HepG2 (cell line): ENCODE results near the gene CYB561. TPM values are rescaled to one million over a fixed set of nuclear protein-coding genes. Genes with fewer than 3 reads are reported as not detected.

Experiments used
- ATAC-seq: fragments of 200-7000 bp; cut with Tn5 transposase; 3 replicates; pipeline ENCODE4 v1.9.1; 2020; ENCODE audit warnings: mild to moderate bottlenecking, moderate library complexity
- BruUV-seq: library from RNA; stranded (reverse); fragments of 400-500 nt; replicated peaks from 2 replicates; lab custom pipeline; 2021; lab: Mats Ljungman, UMichigan
- CTCF ChIA-PET: fragments of 300-600 bp; formaldehyde crosslinking; extraction: SDS; loops from one replicate; lab custom pipeline; 2021; ENCODE audit warnings: low total read pairs, inconsistent platforms, low intra/inter-chr PET ratio; lab: Yijun Ruan, JAX
- POLR2A ChIA-PET: fragments of 350-600 bp; sonication (Branson Sonifier 250); formaldehyde crosslinking; loops from one replicate; lab custom pipeline; 2020; ENCODE audit warnings: antibody characterized with exemption, inconsistent platforms; lab: Yijun Ruan, JAX
- DNase-seq: peaks from one replicate; pipeline ENCODE4 v3.0.0-alpha.2; 2015; ENCODE audit warnings: low spot score
- FAIRE-seq: peaks from 3 replicates; lab custom pipeline; 2011; peaks lifted over from hg19 to GRCh38; lab: Jason Lieb, UNC
- H2AFZ ChIP-seq: one replicate; pipeline ENCODE4 v1.6.1; 2011; ENCODE audit warnings: low read length, inconsistent platforms
- H3K27ac ChIP-seq: fragments of 300-600 bp; 3 replicates; pipeline ENCODE4 v1.8.0; 2011; ENCODE audit warnings: mixed run types, mild to moderate bottlenecking, mixed read lengths, low read length, inconsistent platforms; ENCODE audit not compliant: insufficient read depth; ENCODE audit errors: extremely low read length
- H3K27me3 ChIP-seq, 2 experiments: fragments of 200-600 bp in 1 of 2; 2 replicates in 1 of 2; 3 replicates in 1 of 2; pipeline versions ENCODE4 v1.6.0 to v1.8.0; 2011; ENCODE audit warnings: low read length in 2 of 2, mild to moderate bottlenecking in 2 of 2, moderate library complexity in 2 of 2, inconsistent platforms in 1 of 2; ENCODE audit not compliant: insufficient read depth in 2 of 2, control insufficient read depth in 1 of 2
- H3K36me3 ChIP-seq, 2 experiments: fragments of 200-600 bp in 1 of 2; replicated peaks in 1 of 2; 2 replicates in 1 of 2; 3 replicates in 1 of 2; pipeline versions ENCODE4 v1.5.1 to v1.8.0; 2011; ENCODE audit warnings: low read length in 2 of 2, inconsistent platforms in 1 of 2; ENCODE audit not compliant: insufficient read depth in 2 of 2, control insufficient read depth in 1 of 2
- H3K4me1 ChIP-seq: 2 replicates; pipeline ENCODE4 v1.5.1; 2012; ENCODE audit warnings: low read length, inconsistent platforms; ENCODE audit not compliant: insufficient read depth
- H3K4me2 ChIP-seq: 2 replicates; pipeline ENCODE4 v1.6.0; 2011; ENCODE audit warnings: low read depth, low read length, inconsistent platforms
- H3K4me3 ChIP-seq, 3 experiments: fragments of 200-600 bp in 1 of 3; sonication (generic), shearing (Covaris generic) in 1 of 3; replicated peaks in 1 of 3; 2 replicates each; pipeline ENCODE4 v1.5.1; 2011 to 2016; ENCODE audit warnings: low read length in 3 of 3, inconsistent platforms in 2 of 3, low read depth in 2 of 3, mild to moderate bottlenecking in 2 of 3, control low read depth in 1 of 3, mixed read lengths in 1 of 3; ENCODE audit not compliant: insufficient read depth in 1 of 3
- H3K79me2 ChIP-seq: one replicate; pipeline ENCODE4 v1.6.1; 2011; ENCODE audit warnings: low read length, inconsistent platforms; ENCODE audit not compliant: insufficient read depth
- H3K9ac ChIP-seq: 2 replicates; pipeline ENCODE4 v1.6.0; 2011; ENCODE audit warnings: mild to moderate bottlenecking, low read depth, low read length, inconsistent platforms; ENCODE audit not compliant: insufficient read depth
- H3K9me3 ChIP-seq: 2 replicates; pipeline ENCODE4 v1.5.1; 2012; ENCODE audit warnings: mild to moderate bottlenecking, low read length
- H4K20me1 ChIP-seq: 2 replicates; pipeline ENCODE4 v1.6.0; 2011; ENCODE audit warnings: inconsistent platforms, mild to moderate bottlenecking, low read length, moderate library complexity; ENCODE audit not compliant: insufficient read depth
- HDAC2 ChIP-seq: sonication (generic); formaldehyde crosslinking; IDR thresholded peaks from 2 replicates; pipeline ENCODE4 v1.4.0; 2020; ENCODE audit warnings: missing genetic modification reagents
- KDM5B ChIP-seq: sonication (generic); formaldehyde crosslinking; IDR thresholded peaks from 2 replicates; pipeline ENCODE4 v1.4.0; 2020; ENCODE audit warnings: missing genetic modification reagents, mild to moderate bottlenecking, borderline replicate concordance
- MAX ChIP-seq: IDR thresholded peaks from 2 replicates; pipeline ENCODE4 v1.6.1; 2012; ENCODE audit warnings: inconsistent platforms
- MTA1 ChIP-seq: sonication (generic); formaldehyde crosslinking; IDR thresholded peaks from 2 replicates; pipeline ENCODE4 v1.4.0; 2020; ENCODE audit warnings: missing genetic modification reagents, mild to moderate bottlenecking, borderline replicate concordance
- PITX1 ChIP-seq: sonication (generic); formaldehyde crosslinking; IDR thresholded peaks from 2 replicates; pipeline ENCODE4 v1.5.1; 2020; ENCODE audit warnings: mild to moderate bottlenecking, missing genetic modification reagents
- SNAPC5 ChIP-seq: sonication (generic); formaldehyde crosslinking; IDR thresholded peaks from 2 replicates; pipeline ENCODE4 v1.8.1; 2023; ENCODE audit warnings: mild to moderate bottlenecking, missing genetic modification reagents, borderline replicate concordance
- THAP9 ChIP-seq: sonication (generic); formaldehyde crosslinking; IDR thresholded peaks from 2 replicates; pipeline ENCODE4; 2020; ENCODE audit warnings: missing genetic modification reagents, mild to moderate bottlenecking, borderline replicate concordance
- ZNF501 ChIP-seq: sonication (generic); formaldehyde crosslinking; IDR thresholded peaks from 2 replicates; pipeline ENCODE4 v1.5.1; 2020; ENCODE audit warnings: mild to moderate bottlenecking, moderate library complexity, missing genetic modification reagents
- ZNF574 ChIP-seq: sonication (generic); formaldehyde crosslinking; IDR thresholded peaks from 2 replicates; pipeline ENCODE4 v1.4.0; 2020; ENCODE audit warnings: missing genetic modification reagents
- ZNF800 ChIP-seq: sonication (generic); formaldehyde crosslinking; IDR thresholded peaks from 2 replicates; pipeline ENCODE4 v1.4.0; 2020; ENCODE audit warnings: missing genetic modification reagents
- WGBS: methylation state at CpG from one replicate; pipeline ENCODE4 v1.1.6; 2017; ENCODE audit warnings: low lambda C conversion rate; 5-methylcytosine and 5-hydroxymethylcytosine counted together
- in situ Hi-C: cut with HindIII; loops from 2 replicates; pipeline ENCODE4 v1.10.0; 2017; ENCODE audit warnings: low pct_unique_long_range_greater_than_20kb; ENCODE audit not compliant: extremely low pct_ligation_motif_present
- intact Hi-C: fragments of 100-400 bp; cut with micrococcal nuclease; formaldehyde crosslinking; loops from one replicate; pipeline ENCODE4 v1.10.0; 2022; ENCODE audit not compliant: unreplicated experiment
- polyA plus RNA-seq, 8 experiments: library from polyadenylated mRNA; depleted of rRNA in 3 of 8; stranded (reverse) in 7 of 8; unstranded in 1 of 8; fragments of >200 nt; fragmentation: Illumina TruSeq in 4 of 8; extraction: Trizol in 4 of 8; gene quantifications; 2 replicates each; pipeline versions ENCODE4 v1.2.1 to v1.2.3, GENCODE V29; 2011 to 2016; ENCODE audit warnings: low read depth in 4 of 8, missing spikeins in 1 of 8, mixed read lengths in 1 of 8; ENCODE audit not compliant: insufficient read depth in 1 of 8
- total RNA-seq, 5 experiments: library from RNA; depleted of rRNA; stranded (reverse); fragments of >200 nt; fragmentation: Illumina TruSeq; extraction: Trizol; gene quantifications; 2 replicates each; pipeline ENCODE4 v1.2.3, GENCODE V29; 2016; ENCODE audit warnings: low read depth in 1 of 5

CYB561 gene
- total and polyA plus RNA-seq, 2 of the 13 experiments (the other 11 are each of a cell fraction or from before 2014, with no cell fraction given): 1.5 to 6.7 TPM

- peak; percentile 69 for TF ChIP-seq ZNF501
- TF ChIP-seq THAP9: no peak
- TF ChIP-seq HDAC2: no peak
Observed at GRCh38 chr17:63478814-63479494, 32.8 kb upstream of the CYB561 start (continued).

GRCh38 chr17:63477480-63478440 lies 31.7 kb upstream of the CYB561 start:
- Histone ChIP-seq H2AFZ (no peak overlapping the region), H3K36me3 (no peaks in the 10 kb centered on the region), H3K4me2 (peak overlapping the region; percentile 86), H3K4me3 (peak overlapping the region in 1 of 3 experiments; percentile 68; a peak in 2 of 6 replicates), H3K9me3 (no peaks in the 10 kb centered on the region), H3K27me3 (peaks cover 27 to 80% of the 10 kb centered on the region in 2 experiments), H3K9ac (no peak overlapping the region), H3K79me2 (no peaks in the 10 kb centered on the region), H4K20me1 (peaks cover 3% of the 10 kb centered on the region; the same call in 1 of the 2 replicates), H3K4me1 (peaks cover 28% of the 10 kb centered on the region), H3K27ac (no peak overlapping the region)
- intact Hi-C loops (loop anchor here (2.0 kb wide), 2 partner anchors 31 to 135 kb away; partner anchors contain the start of gene CYB561), in situ Hi-C loops (loop anchor here (5.0 kb wide), 1 partner anchor 55 kb away; no protein-coding TSS in a partner anchor)
- BruUV-seq: no TSS peak
- DNase-seq (no peak), ATAC-seq (no peak), FAIRE-seq (no peak)
- WGBS: 27% methylated on average over 22 of the region's 44 CpGs
- ChIA-PET CTCF (interaction anchor here (0.7 to 5.3 kb wide), 5 partner anchors 42 to 135 kb away, joined by 3 to 53 read pairs (median 5); no protein-coding TSS in a partner anchor), POLR2A (interaction anchor here (0.6 to 0.9 kb wide), 2 partner anchors 19 to 53 kb away, joined by 3 to 4 read pairs; no protein-coding TSS in a partner anchor)
- peak; percentile 30; the same call in 1 of the 2 replicates for TF ChIP-seq PITX1 (CRISPR knock-in tag)
- peak; percentile 89; the same call in 1 of the 2 replicates for TF ChIP-seq ZNF800 (CRISPR knock-in tag)
- TF ChIP-seq MAX: 0 out of 2 replicates have a peak, but pooled peaks have one; percentile 1
- no peak for TF ChIP-seq SNAPC5 (CRISPR knock-in tag)
- TF ChIP-seq MTA1 (CRISPR knock-in tag): 0 out of 2 replicates have a peak, but pooled peaks have one; percentile 21
- 0 out of 2 replicates have a peak, but pooled peaks have one; percentile 10 for TF ChIP-seq KDM5B (CRISPR knock-in tag)
- TF ChIP-seq ZNF574 (CRISPR knock-in tag): peak; percentile 6; the same call in 1 of the 2 replicates
